Measurements from ENCODE around the gene UBFD1. TPM values are rescaled to one million over a fixed set of nuclear protein-coding genes. Genes with fewer than 3 reads are reported as not detected.

UBFD1 gene
- total RNA-seq, 1 donor from 2014 or later = 97.6 TPM

DNA sequence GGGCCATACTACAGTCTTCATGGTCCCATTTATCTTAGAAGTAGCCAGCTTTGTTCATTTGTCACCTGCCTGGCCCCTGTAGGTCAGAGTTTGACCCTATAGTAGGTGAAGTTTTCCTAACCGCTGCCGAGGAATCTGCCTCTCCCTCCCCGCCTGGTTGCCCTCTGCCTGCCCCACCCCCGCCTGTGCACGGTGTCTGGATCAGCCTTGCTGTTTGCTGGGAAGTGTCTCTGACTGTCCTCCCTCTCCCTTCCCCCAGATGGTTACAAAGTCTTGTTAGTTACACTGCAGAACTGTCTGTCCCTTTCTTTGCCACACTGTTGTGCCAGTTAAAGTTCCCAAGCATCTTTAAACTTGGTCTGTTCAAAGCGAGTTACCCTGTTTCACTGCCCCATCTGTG lies 5.7 kb downstream of the UBFD1 start:
- peaks cover 19% of the 10 kb centered on the region for H3K36me3 Mint-ChIP-seq
- no peaks in the 10 kb centered on the region for H3K4me1 Mint-ChIP-seq (ENCODE audit: unreplicated experiment)
- H3K27me3 Mint-ChIP-seq = no peaks in the 10 kb centered on the region
- no peak for DNase-seq (ENCODE audit: extremely low spot score, unreplicated experiment)
- TF ChIP-seq, protein P1, sequence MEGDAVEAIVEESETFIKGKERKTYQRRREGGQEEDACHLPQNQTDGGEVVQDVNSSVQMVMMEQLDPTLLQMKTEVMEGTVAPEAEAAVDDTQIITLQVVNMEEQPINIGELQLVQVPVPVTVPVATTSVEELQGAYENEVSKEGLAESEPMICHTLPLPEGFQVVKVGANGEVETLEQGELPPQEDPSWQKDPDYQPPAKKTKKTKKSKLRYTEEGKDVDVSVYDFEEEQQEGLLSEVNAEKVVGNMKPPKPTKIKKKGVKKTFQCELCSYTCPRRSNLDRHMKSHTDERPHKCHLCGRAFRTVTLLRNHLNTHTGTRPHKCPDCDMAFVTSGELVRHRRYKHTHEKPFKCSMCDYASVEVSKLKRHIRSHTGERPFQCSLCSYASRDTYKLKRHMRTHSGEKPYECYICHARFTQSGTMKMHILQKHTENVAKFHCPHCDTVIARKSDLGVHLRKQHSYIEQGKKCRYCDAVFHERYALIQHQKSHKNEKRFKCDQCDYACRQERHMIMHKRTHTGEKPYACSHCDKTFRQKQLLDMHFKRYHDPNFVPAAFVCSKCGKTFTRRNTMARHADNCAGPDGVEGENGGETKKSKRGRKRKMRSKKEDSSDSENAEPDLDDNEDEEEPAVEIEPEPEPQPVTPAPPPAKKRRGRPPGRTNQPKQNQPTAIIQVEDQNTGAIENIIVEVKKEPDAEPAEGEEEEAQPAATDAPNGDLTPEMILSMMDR (conservative IDR thresholded peaks at IDR 0.05) = no peak
- H3K9me3 Mint-ChIP-seq = no peaks in the 10 kb centered on the region
- no peak overlapping the region for H3K27ac Mint-ChIP-seq
- H3K4me3 Mint-ChIP-seq = no peak overlapping the region

DNA sequence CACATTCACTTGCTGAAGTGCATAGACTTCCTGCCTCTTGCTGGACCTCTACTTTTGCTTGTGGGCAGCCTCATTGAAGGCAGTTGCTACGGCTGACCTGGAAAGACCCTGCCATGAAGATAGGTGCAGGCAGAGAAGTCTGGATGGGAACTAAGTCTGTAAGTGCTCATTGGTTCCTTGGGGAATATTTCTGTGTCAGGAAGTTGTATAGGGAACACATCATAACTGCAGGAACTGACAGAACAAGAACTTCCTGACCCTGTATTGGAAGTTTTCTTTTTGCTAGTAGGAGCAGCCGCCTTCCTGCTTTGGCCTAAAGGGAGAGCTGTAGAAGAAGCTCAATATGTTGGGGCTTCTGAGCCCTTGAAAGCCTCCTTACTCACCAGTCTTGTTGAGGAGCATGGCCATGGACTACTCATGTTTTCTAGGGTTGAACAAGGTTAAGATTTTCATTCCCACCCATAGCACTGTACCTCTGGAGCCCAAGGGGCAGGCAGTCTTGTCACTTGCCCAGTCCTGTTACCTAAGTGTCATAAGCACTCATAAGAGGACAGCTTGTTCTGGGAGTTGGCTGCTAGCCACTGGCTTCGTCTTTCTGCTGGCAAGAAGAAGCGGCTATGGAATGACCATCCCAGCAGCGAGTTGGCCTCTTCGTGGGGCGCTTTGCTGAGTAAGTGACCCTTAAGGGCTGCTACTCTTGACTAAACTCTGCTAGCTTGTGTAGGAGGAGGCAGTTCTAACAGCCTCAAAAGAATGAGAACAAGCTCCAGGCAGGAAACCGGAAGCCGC lies 7.2 kb downstream of the UBFD1 start:
- peaks cover 23% of the 10 kb centered on the region for H3K36me3 Mint-ChIP-seq
- no peak overlapping the region for H3K27ac Mint-ChIP-seq
- H3K4me1 Mint-ChIP-seq (ENCODE audit: unreplicated experiment) = no peaks in the 10 kb centered on the region
- no peak overlapping the region for H3K4me3 Mint-ChIP-seq
- TF ChIP-seq, protein P1 (conservative IDR thresholded peaks at IDR 0.05) = no peak
- no peak for DNase-seq (ENCODE audit: extremely low spot score, unreplicated experiment)
- no peaks in the 10 kb centered on the region for H3K27me3 Mint-ChIP-seq
- H3K9me3 Mint-ChIP-seq = no peaks in the 10 kb centered on the region

DNA sequence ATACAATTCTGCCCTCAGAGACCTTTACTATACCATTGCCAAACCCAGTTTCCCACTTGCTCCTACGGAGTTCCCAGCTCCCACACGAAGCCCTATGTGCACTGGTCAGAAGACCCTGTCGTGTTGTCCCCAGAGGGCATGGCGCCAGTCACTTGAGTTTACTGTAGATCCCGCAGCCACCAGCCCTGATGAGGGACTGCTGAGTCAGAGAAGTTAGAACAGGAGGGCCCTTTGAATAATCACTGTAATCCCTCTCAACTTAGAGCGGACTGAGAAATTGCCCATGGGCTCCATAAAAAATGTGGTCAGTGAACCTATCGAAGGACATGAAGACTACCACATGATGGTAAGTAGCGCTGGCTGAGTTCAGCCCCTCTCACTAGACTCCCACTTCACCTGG lies 9.2 kb downstream of the UBFD1 start:
- DNase-seq (ENCODE audit: extremely low spot score, unreplicated experiment) = no peak
- Mint-ChIP-seq H3K4me3 (no peak overlapping the region), H3K36me3 (peaks cover 25% of the 10 kb centered on the region), H3K27me3 (no peaks in the 10 kb centered on the region), H3K27ac (no peak overlapping the region), H3K9me3 (no peaks in the 10 kb centered on the region), H3K4me1 (ENCODE audit: unreplicated experiment) (no peaks in the 10 kb centered on the region)
- TF ChIP-seq, protein P1 (conservative IDR thresholded peaks at IDR 0.05) = no peak

DNA sequence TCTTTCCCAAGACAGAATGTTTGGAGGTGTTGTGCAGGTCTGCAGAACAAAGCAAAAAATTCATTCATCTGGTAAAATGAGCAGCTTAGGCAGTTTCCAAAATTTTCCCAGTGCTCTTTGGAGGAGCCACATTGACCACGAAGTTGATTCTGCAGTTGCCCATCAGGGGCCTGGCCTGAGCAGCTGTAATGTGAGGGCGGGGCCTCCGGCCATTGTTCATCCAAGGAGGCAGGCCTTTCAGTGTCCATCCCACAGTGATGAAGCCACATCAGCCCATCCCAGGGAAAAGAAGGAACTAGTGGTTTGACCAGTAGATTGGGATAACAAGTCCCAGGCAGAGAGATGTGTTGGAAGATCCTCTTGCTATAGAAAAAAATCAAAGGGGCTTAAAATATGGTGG lies 10.1 kb downstream of the UBFD1 start:
- DNase-seq (ENCODE audit: extremely low spot score, unreplicated experiment) = no peak
- H3K27me3 Mint-ChIP-seq = no peaks in the 10 kb centered on the region
- TF ChIP-seq, protein P1 (conservative IDR thresholded peaks at IDR 0.05) = no peak
- no peaks in the 10 kb centered on the region for H3K4me1 Mint-ChIP-seq (ENCODE audit: unreplicated experiment)
- no peak overlapping the region for H3K4me3 Mint-ChIP-seq
- H3K36me3 Mint-ChIP-seq = peaks cover 28% of the 10 kb centered on the region
- no peak overlapping the region for H3K27ac Mint-ChIP-seq
- H3K9me3 Mint-ChIP-seq = no peaks in the 10 kb centered on the region

DNA sequence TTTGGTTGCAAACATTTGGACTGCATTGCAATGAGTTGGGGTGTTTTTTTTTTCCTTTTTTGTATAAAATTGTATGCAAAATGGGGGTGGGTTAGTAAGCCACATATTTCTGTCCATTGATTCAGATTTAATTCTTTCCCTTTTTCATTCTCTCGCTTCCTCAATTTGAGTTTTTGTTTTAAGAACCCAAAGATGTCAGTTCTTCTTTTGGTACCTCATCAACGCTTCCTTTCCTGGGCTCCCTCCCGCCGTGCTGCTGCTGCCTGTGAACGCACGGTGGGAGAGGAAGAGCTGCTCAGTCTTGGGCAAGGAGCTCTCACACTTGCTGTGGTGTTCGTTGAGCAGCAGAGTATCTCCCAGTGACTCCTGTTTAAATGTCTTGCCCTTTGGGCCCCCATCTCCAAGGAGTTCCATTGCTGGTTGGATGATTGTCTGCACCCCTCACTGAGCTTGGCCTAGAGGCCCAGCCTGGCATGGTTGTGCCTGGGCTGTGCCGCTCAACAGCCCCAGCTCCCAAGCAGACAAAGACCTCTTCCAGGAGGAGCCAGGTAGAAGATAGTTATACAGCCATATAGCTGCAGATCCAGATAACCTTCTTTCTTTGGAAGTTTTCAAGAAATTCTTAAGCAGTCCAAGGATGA lies 13.6 kb downstream of the UBFD1 start:
- Mint-ChIP-seq H3K27me3 (no peaks in the 10 kb centered on the region), H3K9me3 (no peaks in the 10 kb centered on the region), H3K4me3 (no peak overlapping the region), H3K27ac (no peak overlapping the region), H3K36me3 (peaks cover 17% of the 10 kb centered on the region), H3K4me1 (ENCODE audit: unreplicated experiment) (no peaks in the 10 kb centered on the region)
- TF ChIP-seq, protein P1 (conservative IDR thresholded peaks at IDR 0.05) = no peak
- no peak for DNase-seq (ENCODE audit: extremely low spot score, unreplicated experiment)

All from type B pancreatic cell (in vitro differentiated cells).